HG03108 (cell line): ENCODE data around the gene DEFB118.
"Not testable (repeated sequence)": the region's sequence is repeated elsewhere in the genome, so short reads cannot be mapped to it uniquely, and the experiment has no call there.

Experiments
- ATAC-seq: cut with Tn5 transposase; IDR thresholded peaks from one replicate; pipeline ENCODE4 v1.9.1; 2021; ENCODE audit warnings: moderate library complexity; ENCODE audit not compliant: unreplicated experiment

The DEFB118 gene, protein sequence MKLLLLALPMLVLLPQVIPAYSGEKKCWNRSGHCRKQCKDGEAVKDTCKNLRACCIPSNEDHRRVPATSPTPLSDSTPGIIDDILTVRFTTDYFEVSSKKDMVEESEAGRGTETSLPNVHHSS

DNA sequence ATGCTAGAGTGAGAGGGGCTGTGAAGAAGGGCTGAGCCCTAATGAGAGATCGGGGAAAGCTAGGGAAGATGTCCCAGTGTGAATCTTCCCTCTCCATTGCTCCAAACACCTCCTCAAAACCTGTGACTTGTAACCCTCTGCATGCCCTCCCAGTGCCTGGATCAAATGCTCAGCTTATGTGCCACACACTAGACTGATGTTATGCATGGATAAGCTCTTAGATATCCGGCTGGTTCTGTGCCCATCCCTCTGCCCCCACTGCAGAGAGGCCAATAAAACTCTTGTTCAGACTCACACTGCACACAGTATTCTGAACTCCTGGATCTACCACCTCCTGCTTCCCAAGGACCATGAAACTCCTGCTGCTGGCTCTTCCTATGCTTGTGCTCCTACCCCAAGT lies at the start of gene DEFB118:
Gene DEFB118 (plus strand): TSS at position 301 of the 400 bp plus-strand sequence. CDS start 50 bp downstream, at position 351.
- ATAC-seq: no peak

DNA sequence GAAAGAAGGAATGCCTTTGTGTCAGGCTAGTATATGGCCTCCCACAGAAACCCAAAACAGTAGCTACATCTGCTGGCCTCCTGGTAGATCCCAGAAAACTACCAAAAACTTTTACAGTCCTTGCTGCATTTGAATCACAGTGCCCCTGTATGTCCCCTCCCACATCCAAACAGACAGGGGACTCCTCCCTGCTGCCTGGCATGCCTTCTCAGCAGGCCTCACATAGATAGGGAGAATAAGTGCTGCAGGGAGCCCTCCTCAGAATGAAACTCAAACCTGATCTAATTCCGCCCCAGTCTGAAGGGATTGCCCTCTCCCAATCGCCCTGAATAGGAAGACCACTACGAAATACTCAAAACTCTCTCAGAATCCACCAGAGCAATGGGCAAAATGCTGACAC lies 45.9 kb upstream of the DEFB118 start:
- no peak for ATAC-seq

DNA sequence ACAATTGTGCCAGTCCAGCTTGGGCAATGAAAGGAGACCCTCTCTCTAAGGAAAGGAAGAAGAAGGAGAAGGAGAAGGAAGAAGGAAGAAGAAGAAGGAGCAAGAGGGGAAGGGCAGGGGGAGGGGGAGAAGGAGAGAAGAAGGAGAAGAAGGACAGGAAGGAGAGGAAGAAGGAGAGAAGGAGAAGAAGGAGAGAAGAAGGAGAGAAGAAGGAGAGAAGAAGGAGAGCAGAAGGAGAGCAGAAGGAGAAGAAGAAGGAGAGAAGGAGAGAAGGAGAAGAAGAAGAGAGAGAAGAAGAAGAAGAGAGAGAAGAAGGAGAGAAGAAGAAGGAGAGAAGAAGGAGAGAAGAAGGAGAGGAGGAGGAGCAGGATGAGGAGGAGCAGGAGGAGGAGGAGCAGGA lies 37.5 kb upstream of the DEFB118 start:
- ATAC-seq: no peak

DNA sequence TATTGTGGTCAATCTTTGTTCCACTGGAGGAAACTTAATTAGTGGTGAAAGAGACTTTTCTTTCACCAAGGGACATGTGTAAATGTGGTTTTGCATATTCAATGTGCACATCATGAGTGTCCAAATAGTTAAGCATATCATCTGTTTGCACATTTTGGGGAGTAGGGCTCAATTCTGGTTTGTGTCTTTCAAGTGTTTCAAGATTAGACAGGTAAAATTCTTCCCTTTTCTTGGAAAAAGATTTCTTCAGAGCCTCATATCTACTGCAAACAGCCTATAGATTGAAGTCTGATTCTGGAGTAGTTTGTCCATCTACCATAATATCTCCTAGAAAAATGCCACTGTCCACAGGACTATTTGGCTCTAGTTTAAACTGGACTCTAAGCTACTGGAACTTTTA lies 26.9 kb upstream of the DEFB118 start:
- no peak for ATAC-seq

DNA sequence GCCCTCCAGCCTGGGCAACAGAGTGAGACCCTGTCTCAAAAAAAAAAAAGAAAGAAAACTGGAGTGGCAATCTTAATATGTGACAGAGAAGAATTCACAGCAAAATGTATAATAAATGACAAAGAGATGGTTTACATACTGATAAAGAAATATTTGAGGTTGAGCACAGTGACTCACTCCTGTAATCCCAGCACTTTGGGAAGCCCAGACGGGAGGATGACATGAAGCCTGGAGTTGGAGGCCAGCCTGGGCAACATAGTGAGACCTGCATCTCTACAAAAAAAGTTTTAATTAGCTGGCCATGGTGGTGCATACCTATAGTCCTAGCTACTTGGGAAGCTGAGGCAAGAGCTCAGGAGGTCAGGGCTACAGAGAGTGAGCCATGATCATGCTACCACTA lies 12.4 kb upstream of the DEFB118 start:
- ATAC-seq: no peak

DNA sequence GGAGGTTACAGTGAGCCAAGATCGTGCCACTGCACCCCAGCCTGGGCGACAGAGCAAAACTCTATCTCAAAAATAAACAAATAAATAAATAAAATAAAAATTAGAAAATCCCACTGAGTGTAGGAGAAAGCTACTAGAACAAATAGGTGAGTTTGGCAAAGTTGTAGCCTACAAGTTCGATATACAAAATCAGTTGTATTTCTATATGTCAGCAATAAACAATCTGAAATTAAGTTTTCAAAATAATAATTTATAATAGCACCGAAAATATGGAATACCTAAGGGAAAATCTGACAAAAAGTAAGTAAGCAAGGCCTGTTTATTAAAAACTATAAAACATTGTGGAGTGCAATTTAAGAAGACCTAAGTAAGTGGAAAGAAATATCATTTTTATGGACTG lies 5.1 kb upstream of the DEFB118 start:
- ATAC-seq: no peak

DNA sequence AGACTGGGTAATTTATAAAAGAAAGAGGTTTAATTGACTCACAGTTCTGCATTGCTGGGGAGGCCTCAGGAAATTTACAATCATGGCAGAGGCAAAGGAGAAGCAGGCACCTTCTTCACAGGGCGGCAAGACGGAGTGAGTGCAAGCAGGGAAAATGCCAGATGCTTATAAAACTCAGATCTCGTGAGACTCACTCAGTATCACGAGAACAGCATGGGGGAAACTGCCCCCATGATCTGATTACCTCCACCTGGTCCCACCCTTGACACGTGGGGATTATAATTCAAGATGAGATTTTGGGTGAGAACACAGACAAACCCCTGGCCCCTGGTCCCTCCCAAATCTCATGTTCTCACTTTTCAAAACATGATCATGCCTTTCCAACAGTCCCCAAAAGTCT lies 4.1 kb upstream of the DEFB118 start:
- not testable (repeated sequence) for ATAC-seq

DNA sequence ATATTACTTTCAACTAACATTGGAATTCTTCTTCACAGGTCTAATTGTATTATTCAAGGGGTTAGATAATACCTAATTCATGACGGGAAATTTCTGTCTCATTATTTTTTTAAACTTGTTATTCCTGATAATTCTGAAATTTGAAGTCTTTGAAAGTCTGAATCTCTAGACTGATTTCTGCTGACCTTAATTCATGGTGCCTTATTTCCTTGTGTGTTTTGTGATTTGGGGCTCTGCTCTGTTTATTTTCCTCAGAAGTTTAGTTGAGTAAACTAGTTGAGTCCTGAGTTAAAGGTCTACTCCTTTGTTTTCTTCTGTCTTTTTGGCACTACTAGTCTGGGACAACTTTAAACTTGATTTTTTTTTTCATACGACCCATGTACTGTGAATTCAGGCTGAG lies 5.9 kb downstream of the DEFB118 start:
- ATAC-seq: no peak

DNA sequence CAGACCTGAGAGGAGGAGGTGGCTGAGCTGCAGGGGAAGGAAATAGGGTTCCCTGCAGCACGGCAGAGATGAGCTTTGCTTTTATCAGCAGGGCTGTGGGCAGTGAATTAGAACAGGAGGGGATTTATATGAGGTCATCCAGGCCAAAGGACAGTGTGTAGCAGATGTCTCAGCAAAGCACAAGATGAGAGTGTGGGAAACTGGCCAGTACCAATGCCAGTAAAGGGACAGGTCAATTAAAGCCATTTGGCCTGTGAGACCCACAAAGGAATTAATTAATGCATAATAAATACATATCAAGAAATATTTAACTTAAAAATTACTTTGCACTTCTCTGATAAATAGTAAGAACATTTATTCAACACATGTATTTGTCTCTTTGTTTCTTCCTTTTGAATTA lies 22.1 kb downstream of the DEFB118 start, which contains the start of gene DEFB119:
Gene DEFB119 (minus strand): TSS at position 101 of the 400 bp plus-strand sequence. CDS start 107 bp downstream, outside the sequence.
- no peak for ATAC-seq

DNA sequence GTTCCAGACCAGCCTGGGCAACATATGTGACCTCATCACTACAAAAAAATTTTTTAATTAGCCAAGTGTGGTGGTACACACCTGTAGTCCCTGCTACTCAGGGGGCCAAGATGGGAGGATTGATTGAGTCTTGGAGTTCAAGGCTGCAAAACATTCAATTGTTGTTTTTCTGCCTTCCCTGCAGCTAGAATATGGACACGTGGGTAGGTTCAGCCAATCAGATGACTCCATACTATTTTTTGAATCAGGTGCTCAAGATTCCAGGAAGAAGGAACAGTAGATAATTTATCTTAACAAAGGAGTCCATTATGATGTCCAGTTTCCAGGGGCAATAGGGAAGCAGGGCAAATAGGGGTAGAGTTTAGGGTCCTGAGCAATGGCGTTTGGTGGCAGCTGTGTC lies 24.4 kb downstream of the DEFB118 start:
- no peak for ATAC-seq

DNA sequence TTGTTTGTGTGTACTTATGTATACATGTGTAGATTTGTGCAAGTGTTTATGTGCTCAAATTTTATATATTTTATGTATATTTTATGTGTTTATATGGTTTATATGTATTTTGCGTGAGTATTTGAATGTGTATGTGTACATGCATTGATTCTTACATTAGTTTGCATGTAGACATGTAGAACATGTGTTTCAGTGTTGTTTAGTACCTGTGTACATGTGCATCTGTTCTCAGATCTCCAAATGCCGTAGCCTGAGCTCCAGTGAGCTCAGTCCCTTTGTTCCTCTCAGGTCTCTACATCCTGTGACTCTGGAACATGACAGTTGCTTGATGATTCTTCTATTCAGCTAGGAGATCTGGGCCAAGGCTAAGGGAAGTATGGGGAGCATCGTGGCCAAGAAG lies 26.5 kb downstream of the DEFB118 start:
- no peak for ATAC-seq

DNA sequence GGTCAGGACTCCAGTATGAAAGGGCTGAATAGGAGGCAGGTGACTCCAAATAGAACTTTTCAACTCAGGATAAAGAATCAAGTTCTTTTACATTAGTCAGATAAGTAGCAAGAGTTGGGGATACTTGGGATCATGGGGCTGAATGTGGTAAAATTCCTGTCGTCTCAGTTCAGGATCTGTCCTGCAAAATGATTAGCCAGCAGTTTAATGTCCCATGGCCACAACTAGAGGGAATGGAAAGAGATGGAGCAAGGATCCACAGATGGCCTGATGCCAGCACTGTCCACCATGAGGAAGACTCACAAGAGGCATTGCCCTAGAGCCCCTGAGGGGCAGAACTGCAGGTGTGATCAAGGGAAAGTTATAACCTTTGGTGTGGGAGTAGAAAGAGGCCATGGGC lies 35.5 kb downstream of the DEFB118 start:
- ATAC-seq: no peak

DNA sequence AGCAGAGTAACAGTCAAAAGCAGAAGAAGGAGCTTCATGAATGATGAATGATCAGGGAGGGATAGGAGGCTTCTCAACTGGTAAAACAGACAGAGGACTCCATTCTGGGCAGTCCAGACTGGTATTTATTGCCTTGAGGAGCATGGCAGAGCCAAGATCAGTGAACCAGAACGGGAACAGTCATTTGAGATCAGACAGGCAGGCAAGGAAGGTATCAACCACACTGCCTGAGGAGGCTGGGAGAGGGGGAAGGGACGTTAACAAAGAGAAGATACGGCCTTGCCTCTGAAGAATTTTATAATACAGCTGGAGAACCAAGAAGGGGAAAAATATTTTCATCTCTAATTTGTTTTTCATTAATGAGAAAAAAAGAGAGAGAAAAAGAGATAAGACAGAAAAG lies 37.7 kb downstream of the DEFB118 start, which contains the start of gene DEFB121:
Gene DEFB121 (minus strand): TSS at position 101 of the 400 bp plus-strand sequence. CDS start 63 bp downstream, at position 38.
- no peak for ATAC-seq

DNA sequence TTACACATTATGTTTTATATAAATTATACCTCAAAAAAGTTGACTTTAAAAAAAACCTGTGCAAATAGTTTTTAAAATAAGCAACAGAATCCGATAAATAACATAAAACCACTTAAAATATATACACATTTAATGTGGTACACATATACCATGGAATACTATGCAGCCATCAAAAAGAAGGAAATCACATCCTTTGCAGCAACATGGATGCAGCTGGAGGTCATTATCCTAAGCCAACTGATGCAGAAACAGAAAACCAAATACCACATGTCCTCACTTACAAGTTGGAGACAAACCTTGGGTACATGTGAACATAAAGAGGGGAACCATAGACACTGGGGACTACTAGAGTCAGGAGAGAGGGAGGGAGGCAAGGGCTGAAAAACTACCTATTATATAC lies 41.6 kb downstream of the DEFB118 start:
- ATAC-seq: no peak

DNA sequence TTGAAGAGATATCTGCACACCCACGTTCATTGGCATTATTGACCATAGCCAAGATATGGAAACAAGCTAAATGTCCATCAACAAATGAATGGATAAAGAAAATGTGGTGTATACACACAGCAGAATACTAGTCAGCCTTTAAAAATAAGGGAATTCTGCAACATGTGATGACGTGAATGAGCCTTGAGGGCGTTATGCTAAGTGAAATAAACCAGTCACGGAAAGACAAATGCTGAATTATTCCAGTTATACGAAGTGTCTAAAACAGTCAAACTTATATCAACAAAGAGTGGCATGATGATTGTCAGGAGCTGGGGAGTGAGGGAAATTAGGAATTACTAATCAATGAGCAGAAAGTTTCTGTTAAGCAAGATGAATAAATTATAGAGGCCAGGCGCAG lies 46.0 kb downstream of the DEFB118 start:
- no peak for ATAC-seq

DNA sequence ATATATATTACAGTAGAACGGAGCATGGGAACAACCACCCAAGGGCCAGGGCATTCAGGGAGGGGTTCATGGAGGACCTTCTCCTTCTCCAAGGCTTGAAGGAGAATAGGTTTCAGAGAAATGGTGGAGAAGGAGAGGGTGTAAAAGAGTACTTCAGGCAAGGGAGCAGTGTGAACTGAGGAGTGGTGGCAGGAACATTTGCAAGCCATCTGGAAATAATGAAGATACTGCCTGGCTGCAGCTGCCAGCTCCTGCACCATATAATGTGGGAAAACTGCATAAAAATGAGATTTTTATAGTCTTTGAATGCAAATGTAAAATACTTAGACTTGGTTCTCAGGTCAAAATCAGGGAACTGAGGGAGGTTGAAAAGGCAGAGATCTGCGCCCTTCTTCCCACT lies 47.3 kb downstream of the DEFB118 start:
- ATAC-seq: no peak

DNA sequence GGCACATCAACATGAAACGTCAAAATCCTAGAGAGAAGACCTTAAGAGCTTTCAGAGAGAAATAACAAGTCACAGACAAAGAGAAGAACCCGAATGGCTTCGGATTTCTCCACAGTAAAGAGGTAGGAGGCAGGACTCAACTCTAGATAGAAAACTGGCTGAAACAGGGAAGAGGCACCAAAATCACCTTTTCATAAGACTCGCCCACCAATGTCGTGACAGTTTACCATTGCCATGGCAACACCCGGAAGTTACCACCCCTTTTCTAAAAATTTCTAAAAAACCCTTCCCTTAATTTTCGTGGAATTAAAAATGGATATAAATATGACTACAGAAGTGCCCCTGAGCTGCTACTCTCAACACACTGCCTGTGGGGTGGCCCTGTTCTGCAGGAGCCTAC lies 49.9 kb downstream of the DEFB118 start:
- ATAC-seq: no peak
